Measurements from ENCODE around the gene EPC1.

DNA sequence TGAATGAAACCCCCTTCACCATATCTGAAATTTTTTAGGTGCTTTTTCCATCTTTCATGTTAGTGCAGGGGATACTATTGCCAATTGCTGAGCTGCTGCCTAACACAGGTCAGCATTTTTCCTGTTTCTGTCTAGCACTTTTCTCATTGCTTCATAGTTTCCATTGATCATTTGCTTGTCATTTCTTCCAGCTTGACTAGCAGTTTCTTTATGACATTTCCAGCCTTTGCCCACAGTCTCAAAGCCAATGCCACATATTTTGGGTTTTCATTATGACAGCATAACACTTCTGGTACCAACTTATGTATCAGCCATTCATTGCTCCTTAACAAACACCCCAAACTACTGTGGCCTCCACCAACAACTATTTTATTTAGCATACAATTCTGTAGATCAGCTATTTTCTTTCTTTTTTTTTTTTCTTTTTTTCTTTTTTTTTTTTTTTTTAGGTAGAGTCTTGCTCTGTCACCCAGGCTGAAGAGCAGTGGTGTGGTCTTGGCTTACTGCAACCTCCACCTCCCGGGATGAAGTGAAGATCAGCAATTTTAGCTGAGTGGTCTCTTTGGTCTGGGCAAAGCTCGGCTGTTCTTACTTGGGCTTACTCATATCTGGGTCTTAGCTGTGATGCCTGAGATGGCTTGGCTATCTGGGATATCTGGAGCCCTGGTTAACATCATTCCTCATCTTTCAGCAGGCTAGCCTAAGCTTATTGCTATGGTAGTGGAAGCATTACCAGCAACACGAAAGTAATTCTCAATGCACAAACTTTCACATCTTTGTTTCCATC is 102.3 kb downstream of the EPC1 start:
- no peak for TF ChIP-seq POLR2AphosphoS5 (IDR thresholded peaks at IDR 0.05; ENCODE audit: low read depth, low read length)
- TF ChIP-seq POLR2A (IDR thresholded peaks at IDR 0.05; ENCODE audit: low read depth, low read length), result no peak

All from GM12892 (cell line).